ENCODE measurements around the gene TSHZ1.

DNA sequence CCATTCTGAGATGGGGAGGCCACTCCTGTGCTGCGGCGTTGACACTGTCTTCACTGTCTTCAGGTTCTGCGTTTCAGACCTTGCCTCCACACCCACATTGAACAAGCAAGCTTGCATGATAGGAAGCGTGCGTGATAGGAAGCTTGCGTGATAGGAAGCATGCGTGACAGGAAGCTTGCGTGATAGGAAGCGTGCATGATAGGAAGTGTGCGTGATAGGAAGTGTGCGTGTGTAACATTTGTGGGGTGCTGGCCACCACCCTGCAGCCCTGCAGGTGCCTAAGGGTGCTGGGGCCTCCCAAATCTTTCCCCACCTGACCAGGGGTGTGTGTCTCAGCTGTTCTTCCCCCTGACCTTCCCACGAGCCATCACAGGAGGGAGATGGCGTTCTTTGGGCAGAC, 25.3 kb downstream of the TSHZ1 start:
- TF ChIP-seq POLR2A (IDR thresholded peaks at IDR 0.05; ENCODE audit: low read depth) (no peak), POLR2AphosphoS5 (IDR thresholded peaks at IDR 0.05) (no peak), EP300 (IDR thresholded peaks at IDR 0.05) (no peak)
- TF ChIP-seq, protein P1, sequence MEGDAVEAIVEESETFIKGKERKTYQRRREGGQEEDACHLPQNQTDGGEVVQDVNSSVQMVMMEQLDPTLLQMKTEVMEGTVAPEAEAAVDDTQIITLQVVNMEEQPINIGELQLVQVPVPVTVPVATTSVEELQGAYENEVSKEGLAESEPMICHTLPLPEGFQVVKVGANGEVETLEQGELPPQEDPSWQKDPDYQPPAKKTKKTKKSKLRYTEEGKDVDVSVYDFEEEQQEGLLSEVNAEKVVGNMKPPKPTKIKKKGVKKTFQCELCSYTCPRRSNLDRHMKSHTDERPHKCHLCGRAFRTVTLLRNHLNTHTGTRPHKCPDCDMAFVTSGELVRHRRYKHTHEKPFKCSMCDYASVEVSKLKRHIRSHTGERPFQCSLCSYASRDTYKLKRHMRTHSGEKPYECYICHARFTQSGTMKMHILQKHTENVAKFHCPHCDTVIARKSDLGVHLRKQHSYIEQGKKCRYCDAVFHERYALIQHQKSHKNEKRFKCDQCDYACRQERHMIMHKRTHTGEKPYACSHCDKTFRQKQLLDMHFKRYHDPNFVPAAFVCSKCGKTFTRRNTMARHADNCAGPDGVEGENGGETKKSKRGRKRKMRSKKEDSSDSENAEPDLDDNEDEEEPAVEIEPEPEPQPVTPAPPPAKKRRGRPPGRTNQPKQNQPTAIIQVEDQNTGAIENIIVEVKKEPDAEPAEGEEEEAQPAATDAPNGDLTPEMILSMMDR (IDR thresholded peaks at IDR 0.05), result no peak
